ENCODE measurements around the gene PPP1R3F.

DNA sequence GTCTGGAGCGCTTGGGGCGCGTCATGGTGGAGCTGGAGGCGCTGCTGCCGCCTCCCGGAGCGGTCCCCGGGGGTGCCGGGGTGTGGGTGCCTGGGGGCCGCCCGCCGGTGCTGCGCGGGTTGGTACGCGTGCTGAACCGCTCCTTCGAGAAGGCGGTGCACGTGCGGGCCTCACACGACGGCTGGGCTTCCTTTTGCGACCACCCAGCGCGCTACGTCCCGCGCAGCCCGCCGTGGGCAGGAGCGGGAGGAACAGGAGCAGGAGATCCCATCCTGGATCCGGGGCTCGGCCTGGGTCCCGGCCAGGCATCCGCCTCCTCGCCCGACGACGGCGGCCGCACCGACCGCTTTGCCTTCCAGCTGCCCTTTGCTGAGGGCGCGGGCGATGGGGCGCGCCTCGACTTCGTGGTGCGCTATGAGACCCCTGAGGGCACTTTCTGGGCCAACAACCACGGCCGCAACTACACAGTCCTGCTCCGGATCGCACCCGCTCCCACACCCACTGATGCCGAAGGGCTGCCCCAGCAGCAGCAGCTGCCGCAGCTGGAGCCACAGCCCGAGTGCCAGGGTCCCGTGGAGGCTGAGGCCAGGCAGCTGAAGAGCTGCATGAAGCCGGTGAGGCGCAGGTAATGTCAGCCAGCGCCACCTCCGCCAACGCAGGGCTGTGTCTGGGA is 792 bp downstream of the PPP1R3F start:
- no peak for TF ChIP-seq CTCF (IDR thresholded peaks at IDR 0.05)
- no peak for TF ChIP-seq ZFX (IDR thresholded peaks at IDR 0.05; ENCODE audit: borderline replicate concordance)

Measured in 22Rv1 (cell line).